GM21381 (cell line): ENCODE data around the gene OR2AT4.
"Not testable (repeated sequence)": the region's sequence is repeated elsewhere in the genome, so short reads cannot be mapped to it uniquely, and the experiment has no call there.

ENCODE experiments used
- ATAC-seq: cut with Tn5 transposase; IDR thresholded peaks from one replicate; pipeline ENCODE4 v1.9.1; 2021; ENCODE audit warnings: mild to moderate bottlenecking, moderate library complexity; ENCODE audit not compliant: unreplicated experiment

Gene OR2AT4

DNA sequence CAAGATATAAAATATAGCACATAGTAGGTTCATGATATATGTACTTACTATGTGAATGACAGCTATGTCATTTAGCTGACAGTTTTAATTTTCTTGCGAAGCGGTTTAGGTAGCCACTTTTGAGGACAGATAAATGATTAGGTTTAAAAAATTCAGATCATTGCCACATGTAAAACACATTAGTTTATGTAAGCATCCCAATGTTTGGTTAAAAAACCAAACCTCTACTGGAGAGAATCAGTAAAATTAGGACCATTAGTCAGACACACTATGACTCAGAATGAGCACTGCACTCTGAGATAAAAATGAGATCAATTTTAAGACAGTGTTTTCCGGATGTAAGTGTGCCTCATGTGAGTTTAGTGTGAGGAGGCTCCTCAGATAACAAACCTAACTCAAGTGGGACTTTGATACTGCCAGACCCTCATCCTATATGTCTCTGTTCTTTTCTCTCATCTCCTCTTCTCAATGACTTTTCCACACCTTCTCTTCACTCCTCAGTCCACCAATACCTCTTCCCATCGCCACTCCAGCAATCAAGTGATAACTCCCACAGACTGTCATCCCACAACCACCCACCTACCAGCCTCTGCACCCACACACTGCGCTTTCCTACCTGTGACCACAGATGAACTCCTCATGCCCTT is 6.8 kb upstream of the OR2AT4 start:
- ATAC-seq = no peak

DNA sequence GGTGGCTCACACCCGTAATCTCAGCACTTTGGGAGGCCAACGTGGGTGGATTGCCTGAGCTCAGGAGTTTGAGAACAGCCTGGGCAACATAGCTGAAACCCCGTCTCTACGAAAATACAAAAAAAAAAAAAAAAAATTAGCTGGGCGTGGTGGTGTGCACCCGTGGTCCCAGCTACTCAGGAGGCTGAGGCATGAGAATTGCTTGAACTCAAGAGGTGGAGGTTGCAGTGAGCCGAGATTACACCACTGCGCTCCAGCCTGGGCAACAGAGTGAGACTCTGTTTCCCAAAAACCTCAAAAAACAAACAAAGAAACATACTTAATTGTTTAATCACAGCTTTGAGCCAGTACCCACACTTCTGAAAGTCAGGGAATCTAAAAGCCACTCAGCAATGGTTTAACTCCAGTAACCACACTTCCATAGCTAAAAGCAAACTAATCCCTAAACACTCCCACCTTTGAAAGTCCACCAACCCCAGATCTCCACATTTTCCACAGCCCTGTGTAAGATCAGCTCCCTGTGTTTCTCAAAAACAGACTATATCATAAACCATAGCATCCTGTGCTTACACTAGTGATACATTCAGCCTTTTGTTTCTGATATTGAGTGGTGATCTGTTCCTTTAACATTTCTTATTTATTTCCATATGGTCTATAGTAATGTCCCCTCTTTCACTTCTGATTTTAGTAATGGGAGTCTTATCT is 4.9 kb upstream of the OR2AT4 start:
- no peak for ATAC-seq

DNA sequence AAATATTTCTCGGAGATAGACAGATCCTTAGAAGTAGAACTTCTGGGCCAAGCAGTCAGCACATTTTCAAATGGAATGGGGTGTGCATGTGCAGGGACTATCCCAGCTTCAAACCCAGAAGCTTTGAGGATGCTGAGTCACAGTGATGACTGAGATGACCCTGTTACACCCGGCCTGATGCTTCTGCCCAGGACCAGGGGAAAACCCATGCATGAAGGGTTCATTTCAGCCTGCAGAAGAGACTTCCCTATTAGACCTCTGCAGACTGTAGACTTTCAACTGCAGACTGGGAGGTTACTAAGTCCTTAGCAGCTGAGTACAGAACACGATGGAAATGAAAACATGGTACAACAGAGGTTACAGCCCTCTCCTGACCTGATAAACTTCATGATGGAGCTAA is 3.6 kb upstream of the OR2AT4 start:
- ATAC-seq = peak; percentile 91

DNA sequence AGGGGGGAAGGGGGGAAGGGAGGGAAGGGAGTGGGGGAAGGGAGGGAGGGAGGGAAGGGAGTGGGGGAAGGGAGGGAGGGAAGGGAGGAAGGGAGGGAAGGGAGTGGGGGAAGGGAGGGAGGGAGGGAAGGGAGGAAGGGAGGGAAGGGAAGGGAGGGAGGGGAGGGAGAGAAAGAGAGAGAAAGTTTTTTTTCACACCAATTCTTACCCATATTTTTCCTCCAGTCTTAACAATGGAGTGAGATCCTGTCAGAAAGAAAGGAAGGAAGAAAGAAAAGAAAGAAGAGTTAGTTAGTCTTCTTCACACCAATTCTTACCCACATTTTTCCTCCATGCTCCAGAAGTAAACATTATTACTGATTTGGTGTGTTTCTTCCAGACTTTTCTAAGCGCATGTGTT is 3.0 kb upstream of the OR2AT4 start:
- no peak for ATAC-seq

DNA sequence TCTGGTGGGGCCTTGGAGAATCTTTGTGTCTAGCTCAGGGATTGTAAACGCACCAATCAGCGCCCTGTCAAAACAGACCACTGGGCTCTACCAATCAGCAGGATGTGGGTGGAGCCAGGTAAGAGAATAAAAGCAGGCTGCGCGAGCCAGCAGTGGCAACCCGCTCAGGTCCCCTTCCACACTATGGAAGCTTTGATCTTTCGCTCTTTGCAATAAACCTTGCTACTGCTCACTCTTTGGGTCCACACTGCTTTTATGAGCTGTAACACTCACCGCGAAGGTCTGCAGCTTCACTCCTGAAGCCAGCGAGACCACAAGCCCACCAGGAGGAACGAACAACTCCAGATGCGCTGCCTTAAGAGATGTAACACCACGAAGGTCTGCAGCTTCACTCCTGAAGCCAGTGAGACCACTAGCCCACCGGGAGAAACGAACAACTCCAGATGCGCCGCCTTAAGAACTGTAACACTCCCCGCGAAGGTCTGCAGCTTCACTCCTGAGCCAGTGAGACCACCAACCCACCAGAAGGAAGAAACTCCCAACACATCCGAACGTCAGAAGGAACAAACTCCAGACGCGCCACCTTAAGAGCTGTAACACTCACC is 2.3 kb upstream of the OR2AT4 start:
- not testable (repeated sequence) for ATAC-seq

DNA sequence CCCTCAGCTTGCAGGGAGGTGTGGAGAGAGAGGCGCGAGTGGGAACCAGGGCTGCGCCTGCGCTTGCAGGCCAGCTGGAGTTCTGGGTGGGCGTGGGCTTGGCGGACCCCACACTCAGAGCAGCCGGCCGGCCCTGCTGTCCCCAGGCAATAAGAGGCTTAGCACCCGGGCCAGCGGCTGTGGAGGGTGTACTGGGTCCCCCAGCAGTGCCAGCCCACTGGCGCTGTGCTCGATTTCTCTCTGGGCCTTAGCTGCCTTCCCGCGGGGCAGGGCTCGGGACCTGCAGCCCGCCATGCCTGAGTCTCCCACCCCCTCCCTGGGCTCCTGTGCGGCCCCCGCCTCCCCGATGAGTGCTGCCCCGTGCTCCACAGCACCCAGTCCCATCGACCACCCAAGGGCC is 1.5 kb upstream of the OR2AT4 start:
- not testable (repeated sequence) for ATAC-seq

DNA sequence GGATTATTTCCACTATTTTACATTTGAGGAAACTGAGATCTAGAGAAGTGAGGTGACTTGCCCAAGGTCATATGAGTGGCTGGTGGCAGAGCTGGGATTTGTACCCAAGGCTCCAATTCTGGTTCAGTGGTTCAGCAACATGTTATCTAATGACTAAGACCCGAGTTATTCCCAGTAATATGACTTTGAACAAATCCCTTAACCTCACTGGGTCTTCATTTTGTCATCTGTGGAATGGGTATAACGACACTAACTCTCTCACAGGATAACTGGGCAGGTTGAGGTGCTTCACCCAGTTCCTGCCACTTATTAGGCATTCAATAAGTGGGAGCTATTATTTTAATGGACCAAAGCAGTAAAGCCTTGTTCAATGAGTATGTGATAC is 489 bp upstream of the OR2AT4 start:
- ATAC-seq = no peak

DNA sequence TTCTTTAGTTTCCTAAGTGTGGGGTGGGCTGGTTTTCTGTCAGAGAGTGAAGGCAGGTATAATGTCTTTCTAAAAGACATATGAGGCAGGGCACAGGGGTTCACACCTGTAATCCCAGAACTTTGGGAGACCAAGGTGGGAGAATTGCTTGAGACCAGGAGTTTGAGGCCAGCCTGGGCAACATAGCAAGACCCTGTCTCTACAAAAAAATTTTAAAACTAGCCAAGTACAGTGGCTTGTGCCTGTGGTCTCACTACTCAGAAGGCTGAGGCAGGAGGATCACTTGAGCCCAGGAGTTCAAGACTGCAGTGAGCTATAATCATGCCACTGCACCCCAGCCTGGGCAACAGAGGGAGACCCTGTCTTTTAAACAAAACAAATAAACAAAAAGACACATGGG is 2.3 kb downstream of the OR2AT4 start:
- not testable (repeated sequence) for ATAC-seq

DNA sequence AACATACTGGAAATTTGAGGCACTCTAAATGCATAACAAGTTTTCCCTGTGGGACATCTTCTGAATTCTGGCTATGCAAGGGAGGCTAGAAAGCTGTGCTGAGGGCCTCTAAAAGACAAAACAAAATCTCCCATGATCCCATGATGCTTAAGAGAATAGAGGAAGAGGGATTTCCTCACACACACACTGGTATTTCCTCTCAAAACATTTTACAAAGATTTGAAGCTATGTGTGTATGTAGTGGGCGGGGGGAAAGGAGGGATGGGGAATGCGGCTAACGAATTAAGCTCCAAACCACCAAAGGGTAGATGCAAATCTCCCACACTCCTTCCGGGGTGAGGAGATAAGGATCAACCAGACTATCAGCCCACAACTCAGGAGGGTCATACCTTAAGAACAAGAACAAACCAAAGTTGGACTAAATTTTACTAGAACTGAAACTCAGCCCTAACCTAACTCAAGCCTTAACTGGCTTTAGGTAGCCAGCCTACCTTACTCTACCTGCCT is 6.0 kb downstream of the OR2AT4 start:
- no peak for ATAC-seq

DNA sequence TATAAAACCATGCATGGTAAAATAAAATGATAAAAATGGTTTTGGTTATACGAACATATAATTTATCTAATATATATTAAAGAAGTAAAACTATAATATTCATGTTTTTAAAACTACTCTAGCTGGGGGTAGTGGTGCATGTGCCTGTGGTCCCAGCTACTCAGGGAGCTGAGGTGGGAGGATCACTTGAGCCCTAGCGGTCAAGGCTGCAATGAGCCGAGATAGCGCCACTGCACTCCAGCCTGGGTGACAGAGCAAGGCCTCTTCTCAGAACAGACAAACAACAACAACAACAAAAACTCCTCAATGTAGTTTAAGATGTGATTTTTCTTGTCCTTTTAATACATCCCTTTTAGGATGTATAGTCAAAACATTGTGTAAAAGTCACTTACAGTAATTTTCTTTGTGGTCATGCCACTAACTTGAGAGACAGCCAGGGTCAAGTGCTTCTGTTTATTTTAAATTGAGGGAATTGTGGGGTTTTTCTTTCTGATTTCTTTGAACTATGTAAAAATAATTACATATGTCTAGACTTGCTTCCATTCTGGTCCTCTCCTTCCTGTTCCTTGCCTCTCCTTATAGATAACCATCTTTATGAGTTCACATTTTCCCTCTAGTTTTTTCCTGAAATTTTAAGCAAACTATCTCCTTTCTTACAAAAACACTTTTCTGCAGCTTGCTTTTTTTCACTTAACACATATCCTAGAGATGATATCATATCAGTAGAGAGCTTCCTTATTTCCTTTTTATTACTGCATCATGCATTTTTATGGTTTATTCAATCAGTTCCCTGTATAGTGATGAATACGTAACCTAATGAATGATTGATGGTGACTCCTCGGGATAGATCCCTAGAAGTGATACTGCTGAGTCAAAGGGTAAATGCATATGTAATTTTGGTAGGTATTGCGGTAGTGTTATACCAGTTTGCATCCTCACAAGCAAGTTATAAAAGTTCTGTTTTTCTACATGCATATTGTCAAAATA is 9.1 kb downstream of the OR2AT4 start:
- ATAC-seq = no peak

DNA sequence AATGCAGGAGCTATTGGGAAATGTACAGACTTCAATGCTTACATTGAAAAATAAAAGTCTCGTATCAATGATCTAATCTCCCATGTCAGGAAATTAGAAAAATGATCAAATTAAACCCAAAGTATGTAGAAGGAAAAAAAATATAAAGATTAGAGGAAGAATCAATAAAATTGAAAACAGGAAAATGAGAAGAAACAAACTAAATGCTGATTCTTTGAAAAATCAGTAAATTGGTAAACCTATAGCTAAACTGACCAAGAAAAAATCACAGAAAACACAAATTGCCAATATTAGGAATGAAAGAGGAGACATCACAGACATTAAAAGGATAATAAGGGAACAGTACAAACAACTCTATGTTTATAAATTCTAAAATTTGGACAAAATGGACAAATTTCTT is 11.8 kb downstream of the OR2AT4 start:
- no peak for ATAC-seq

DNA sequence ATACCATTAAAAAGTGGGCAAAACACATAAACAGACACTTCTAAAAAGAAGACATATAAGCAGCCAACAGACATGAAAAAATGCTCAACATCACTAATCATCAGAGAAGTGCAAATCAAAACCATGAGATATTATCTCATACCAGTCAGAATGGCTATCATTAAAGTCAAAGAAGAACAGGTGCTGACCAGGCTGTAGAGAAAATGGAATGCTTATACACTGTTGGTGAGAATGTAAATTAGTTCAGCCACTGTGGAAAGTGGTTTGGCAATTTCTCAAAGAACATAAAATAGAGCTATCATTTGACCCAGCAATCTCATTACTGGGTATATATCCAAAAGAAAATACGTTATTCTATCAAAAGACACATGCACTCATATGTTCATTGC is 13.5 kb downstream of the OR2AT4 start:
- no peak for ATAC-seq

DNA sequence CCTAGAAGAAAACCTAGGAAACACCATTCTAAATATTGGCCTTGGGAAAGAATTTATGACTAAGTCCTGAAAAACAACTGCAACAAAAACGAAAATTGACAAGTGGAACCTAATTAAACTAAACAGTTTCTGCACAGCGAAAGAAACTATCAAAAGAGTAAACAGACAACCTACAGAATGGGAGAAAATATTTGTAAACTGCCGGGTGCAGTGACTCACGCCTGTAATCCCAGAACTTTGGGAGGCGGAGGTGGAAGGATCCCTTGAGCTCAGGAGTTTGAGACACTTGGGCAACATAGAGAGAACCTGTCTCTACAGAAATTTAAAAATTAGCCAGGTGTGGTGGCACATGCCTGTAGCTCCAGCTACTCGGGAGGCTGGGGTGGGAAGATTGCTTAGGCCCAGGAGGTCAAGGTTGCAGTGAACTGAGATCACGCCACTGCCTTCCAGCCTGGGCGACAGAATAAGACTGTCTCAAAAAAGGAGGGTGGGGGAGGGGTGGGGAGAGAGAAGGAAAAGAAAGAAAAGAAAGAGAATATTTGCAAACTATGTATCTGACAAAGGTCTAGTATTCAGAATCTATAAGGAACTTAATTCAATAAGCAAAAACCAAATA is 14.0 kb downstream of the OR2AT4 start:
- no peak for ATAC-seq

DNA sequence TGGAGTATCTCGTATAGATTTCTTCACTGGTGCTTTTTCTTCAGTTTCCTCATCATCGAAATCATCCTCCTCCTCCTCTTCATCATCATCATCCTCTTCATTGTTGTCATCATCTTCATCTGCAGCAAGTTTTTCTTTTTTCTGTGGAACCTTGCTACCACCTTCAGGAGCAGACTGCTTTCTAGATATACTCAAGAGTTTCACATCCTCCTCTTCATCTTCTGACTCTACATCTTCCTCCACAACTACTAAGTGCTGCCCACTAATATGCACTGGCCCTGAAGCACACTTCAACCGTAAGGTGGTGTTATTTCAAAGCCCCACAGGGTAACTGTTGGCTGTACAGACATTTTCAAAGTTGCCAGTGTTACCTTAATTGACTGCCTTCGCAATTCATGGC is 17.1 kb downstream of the OR2AT4 start:
- no peak for ATAC-seq

DNA sequence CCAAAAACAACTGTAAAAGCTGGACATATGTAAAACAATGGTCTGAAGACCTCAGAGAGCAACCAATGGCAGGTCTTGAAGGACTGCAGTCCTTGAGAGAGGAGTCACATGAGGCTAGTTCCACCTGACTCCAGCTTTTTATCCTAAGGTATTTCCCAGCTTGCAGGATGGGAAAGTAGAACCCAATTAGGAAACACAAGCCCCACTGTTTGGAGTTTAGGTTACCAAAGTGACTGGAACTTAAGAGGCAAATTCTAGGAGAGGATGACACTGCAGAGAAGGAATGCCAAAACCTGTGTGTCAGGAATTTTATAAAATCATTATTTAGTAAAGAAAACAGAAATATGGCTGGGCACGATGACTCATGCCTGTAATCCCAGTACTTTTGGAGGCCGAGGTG is 18.4 kb downstream of the OR2AT4 start:
- no peak for ATAC-seq

DNA sequence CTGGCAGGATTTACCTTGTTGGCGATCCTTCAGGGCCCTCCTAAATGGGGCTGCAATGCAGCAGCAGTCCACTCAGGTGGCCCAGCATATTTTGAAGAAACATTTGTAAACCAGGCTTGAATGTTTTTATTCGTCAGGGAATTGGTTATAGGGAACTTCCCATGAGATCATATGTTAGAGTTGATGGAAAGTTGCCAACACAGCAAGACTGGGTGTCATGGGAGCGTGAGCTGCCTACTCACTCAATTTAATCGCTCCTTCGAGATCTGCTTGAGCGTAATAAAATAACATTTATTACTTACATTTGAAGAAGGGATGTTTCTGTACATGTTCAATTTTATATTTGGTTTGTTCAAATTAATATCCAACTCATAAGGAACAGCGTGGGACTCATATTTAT is 19.4 kb downstream of the OR2AT4 start:
- ATAC-seq = no peak

DNA sequence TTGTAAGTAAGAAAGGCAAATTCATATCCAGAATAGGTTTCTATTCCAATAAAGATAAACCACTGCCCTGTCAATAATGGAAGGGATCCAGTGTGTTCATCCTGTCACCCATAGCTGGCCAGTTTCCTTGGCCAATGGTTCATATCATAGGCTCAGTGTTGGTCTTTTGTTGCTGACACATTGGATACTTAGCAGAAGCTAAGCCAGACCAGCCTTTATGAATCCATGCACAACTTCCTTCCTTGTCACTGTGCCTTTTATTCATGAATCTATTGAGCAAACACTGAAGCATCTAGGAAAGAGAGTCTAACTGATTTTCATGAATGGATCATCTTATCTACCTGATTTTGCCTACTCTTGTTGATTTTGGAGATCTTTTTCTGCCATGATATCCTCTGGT is 20.0 kb downstream of the OR2AT4 start:
- ATAC-seq = no peak

DNA sequence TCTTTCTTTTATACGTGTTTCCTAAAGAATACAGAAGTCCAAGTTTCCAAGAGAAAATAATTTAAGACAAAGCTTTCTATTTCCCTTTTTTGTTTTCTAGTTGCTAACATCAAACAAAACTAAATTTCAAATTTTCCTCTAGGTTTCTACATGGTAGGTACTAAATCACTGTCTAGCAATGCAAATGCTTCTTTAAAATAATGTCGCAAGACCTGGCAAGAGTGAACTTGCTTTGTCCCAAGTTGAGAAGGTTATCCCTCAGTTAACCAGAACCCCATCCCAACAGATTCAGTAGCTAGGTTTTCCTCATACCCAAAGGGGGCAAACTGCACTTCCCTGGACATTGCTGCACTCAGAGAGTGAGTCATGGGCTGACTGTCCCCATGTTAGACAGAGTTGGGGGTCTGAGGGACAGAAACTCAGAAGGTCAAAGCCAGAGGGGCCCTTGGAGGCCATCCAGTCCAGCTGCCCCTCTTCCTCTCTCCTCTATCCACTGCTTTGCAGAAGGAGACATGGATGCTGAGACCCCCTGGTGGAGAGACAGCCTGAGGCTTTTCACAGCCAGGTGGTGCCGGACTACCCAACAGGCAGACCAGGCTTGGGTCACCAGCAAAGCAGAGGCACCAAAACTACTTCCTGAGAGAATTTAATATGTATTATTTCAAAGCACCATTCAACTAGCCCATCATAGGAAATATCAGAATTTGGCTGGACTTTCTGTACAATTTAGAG is 23.1 kb downstream of the OR2AT4 start:
- ATAC-seq = no peak

DNA sequence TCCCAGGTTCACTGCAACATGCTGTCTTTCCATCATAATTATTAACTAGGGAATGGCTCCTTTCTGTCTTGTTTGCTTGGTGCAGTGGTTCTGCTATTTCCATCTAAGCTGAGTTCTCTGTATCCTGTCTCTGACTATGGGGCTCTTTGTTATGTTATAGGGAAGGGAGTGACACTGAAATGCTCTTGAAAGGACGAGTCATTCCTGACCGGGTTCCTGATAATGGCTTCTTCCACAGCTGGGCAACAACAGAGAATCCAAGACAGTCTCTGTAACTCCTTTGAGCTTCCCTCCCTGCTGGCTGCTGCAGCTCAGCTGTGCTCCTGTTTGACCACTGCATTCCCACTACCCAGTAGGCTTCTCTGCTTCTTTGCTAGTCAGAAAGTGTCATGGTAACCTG is 24.1 kb downstream of the OR2AT4 start:
- no peak for ATAC-seq

DNA sequence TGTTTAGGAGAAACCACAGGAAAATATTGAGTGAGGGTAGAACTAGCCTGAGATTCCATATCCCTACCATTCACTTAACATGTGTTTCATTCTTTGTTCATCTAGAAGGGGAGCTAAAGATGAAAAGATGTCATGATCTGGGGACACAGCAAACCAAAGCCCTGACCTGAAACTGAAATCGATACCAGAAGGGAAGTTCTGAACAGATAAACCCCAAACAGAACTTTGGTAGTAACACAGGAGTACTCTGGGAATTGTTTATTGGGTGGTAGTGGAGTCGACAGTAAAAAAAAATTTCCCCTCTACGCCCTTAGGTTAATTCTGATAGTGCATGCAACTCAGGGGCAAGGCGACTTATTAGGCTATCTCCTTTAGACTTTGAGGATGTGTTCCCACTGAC is 27.2 kb downstream of the OR2AT4 start:
- ATAC-seq = no peak
